Glomerular visceral epithelial cell (primary cell): Measurements from ENCODE around the gene NDUFB11.

Experiments used
- DNase-seq: peaks from one replicate; pipeline ENCODE4 v3.0.0-alpha.2; 2016; ENCODE audit errors: extremely low spot score

NDUFB11 gene

GRCh38 chrX:47144626-47145394 is at the start of gene NDUFB11, which contains the start of gene RBM10:
TSS of gene NDUFB11 (minus strand) at chrX:47144702. CDS start at chrX:47144679, 23 bp downstream.
TSS of gene RBM10 (plus strand) at chrX:47145221. CDS start at chrX:47147482, 2,261 bp downstream.
- DNase-seq: peak; percentile 93

GRCh38 chrX:47193475-47194193 is 49.1 kb upstream of the NDUFB11 start, which contains the start of gene UBA1:
TSS of gene UBA1 (plus strand) at chrX:47193829. CDS start at chrX:47198803, 4,974 bp downstream.
- DNase-seq: peak; percentile 94

GRCh38 chrX:47191806-47192401 is 47.4 kb upstream of the NDUFB11 start:
- DNase-seq: no peak

- peak; percentile 44 for DNase-seq
Observed at GRCh38 chrX:47191331-47191730, 46.8 kb upstream of the NDUFB11 start.

- peak; percentile 89 for DNase-seq
Observed at GRCh38 chrX:47190445-47191269, 46.2 kb upstream of the NDUFB11 start.

GRCh38 chrX:47189906-47190305 is 45.4 kb upstream of the NDUFB11 start:
- DNase-seq: no peak

GRCh38 chrX:47187106-47187677 is 42.7 kb upstream of the NDUFB11 start:
- peak; percentile 4 for DNase-seq

- DNase-seq: no peak
Observed at GRCh38 chrX:47186096-47186740, 41.7 kb upstream of the NDUFB11 start.

- no peak for DNase-seq
Observed at GRCh38 chrX:47185241-47185640, 40.7 kb upstream of the NDUFB11 start.

GRCh38 chrX:47184486-47184885 is 40.0 kb upstream of the NDUFB11 start:
- no peak for DNase-seq

GRCh38 chrX:47182106-47182700 is 37.7 kb upstream of the NDUFB11 start:
- no peak for DNase-seq

- no peak for DNase-seq
Observed at GRCh38 chrX:47181301-47181700, 36.8 kb upstream of the NDUFB11 start.

GRCh38 chrX:47180346-47180745 is 35.8 kb upstream of the NDUFB11 start:
- no peak for DNase-seq

- DNase-seq: no peak
Observed at GRCh38 chrX:47179928-47180255, 35.4 kb upstream of the NDUFB11 start.

- no peak for DNase-seq
Observed at GRCh38 chrX:47179221-47179927, 34.9 kb upstream of the NDUFB11 start.

GRCh38 chrX:47178337-47178736 is 33.8 kb upstream of the NDUFB11 start:
- no peak for DNase-seq

- DNase-seq: no peak
Observed at GRCh38 chrX:47177079-47177478, 32.6 kb upstream of the NDUFB11 start.

GRCh38 chrX:47176101-47176740 is 31.7 kb upstream of the NDUFB11 start:
- no peak for DNase-seq

- no peak for DNase-seq
Observed at GRCh38 chrX:47175588-47175980, 31.1 kb upstream of the NDUFB11 start.
